GM19043 (cell line): ENCODE results near the gene ADAM19.
A peak's percentile ranks its signal among the peaks of the same experiment; 100 is the strongest.
"Not testable (repeated sequence)": the region's sequence is repeated elsewhere in the genome, so short reads cannot be mapped to it uniquely, and the experiment has no call there.

Experiments used
- ATAC-seq: cut with Tn5 transposase; IDR thresholded peaks from one replicate; pipeline ENCODE4 v1.9.1; 2021; ENCODE audit warnings: low read depth; ENCODE audit not compliant: unreplicated experiment

The ADAM19 gene

DNA sequence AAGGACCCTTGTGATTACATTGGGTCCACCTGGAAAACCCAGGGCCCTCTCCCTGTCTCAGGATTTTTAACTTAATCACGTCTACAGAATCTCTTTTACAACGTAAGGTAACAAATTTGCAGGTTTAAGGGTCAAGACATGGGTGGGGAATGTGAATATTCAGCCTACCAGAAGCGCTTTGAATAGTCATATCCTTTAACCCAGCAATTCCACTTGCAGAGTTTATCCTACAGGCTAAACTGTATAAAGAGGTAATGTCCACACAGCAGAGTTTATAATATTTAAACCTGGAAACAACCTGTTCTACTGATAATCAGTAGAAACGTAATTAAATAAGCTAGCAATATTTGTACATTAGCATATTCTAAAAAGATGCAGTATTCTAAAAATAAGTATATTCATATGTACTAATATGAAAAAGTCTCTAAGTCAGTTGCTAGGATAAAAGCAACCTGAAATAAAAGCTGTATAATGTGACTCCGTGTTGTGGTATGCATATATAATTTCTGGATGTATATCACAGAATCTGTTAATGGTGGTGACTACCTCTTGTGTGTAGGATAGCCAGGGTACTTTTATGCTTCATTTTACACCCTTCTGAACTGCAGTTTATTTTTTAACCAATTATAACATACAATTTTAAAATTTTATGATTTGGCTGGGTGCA, 129.7 kb downstream of the ADAM19 start:
- no peak for ATAC-seq

DNA sequence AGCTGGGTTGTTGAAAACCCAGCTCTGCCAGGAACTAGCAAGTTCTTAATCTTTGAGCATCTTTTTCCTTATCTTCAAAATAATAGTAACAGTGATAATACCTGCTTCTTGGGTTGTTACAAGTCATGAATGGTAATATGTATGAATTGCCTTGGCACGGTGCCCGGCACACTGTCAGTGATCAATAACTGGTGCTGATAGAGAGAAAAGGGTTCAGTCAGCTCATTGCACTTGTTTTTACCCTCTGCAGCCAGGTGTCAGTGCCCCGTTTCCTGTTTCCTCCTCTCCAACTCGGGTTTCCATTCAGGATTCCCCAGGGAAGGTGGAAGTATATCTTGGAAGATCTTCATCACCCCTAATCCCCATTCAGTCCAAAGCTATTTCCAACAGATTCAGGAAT, 131.4 kb downstream of the ADAM19 start:
- no peak for ATAC-seq

DNA sequence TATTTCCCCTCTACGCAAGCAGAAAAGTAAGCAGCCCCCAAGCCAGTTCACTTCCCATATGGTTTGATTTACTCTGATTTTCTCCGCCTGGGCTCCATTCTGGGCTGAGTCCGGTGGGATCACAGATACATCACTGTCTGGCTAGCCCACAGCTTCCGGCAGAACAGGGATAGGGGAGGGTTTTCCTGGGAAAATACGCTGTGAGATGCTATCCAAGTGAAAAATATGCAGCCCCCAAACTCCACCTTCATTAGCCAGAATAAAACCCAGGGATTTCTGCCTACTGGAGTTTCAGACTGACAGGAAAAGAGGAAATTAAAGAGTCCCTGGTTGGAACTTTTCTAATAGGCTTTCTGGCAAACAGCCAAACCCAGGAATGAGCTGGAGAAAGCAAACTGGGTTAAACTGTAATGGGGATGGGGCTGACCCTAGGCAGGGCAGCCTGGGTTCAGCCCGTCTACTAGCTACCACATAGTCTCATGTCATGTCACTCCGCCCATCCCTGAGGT, 132.5 kb downstream of the ADAM19 start:
- ATAC-seq: no peak

DNA sequence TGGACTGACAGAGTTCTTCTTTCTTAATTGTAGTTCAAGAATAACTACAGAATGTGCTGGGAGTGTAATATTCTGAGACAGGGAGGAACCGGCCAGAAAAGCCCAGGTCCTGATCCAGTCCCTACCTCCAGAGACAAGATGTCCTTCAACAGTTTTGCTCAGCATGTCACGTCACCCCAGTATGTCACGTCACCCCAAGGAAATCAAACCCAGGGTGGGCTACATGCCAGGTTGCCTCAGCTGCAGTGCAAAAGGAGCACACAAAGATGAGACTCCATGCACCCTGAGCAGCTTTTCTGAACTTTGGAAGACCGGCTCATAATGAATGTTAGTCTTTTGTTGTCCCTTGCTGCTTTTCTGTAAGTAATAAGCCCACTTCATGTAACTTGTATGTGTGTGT, 141.5 kb downstream of the ADAM19 start:
- no peak for ATAC-seq

- ATAC-seq: peak; percentile 79
Observed at GRCh38 chr5:157431544-157432200, 143.9 kb downstream of the ADAM19 start.

GRCh38 chr5:157429920-157430319, 145.7 kb downstream of the ADAM19 start:
- ATAC-seq: not testable (repeated sequence)
